Endothelial cell of umbilical vein (primary cell): ENCODE data around the gene LPCAT3. TPM values are rescaled to one million over a fixed set of nuclear protein-coding genes. Genes with fewer than 3 reads are reported as not detected.

Experiments used
- BruUV-seq: library from RNA; stranded (reverse); fragments of 400-500 nt; replicated peaks from 2 replicates; lab custom pipeline; 2021; lab: Mats Ljungman, UMichigan
- CTCF ChIA-PET: fragments of 300-600, 350-600 bp; sonication (Branson Sonifier 250); formaldehyde crosslinking; loops from one replicate; lab custom pipeline; 2021; ENCODE audit warnings: antibody characterized with exemption, inconsistent platforms; lab: Charles Lee
- POLR2A ChIA-PET: fragments of 300-600, 350-600 bp; sonication (Branson Sonifier 250); formaldehyde crosslinking; loops from one replicate; lab custom pipeline; 2021; ENCODE audit warnings: antibody characterized with exemption, inconsistent platforms; lab: Charles Lee
- DNase-seq: peaks from one replicate; pipeline ENCODE4 v3.0.0-alpha.2; 2011; ENCODE audit warnings: low read depth, low spot score
- FAIRE-seq: peaks from 2 replicates; lab custom pipeline; 2011; peaks lifted over from hg19 to GRCh38; lab: Jason Lieb, UNC
- H2AFZ ChIP-seq: 2 replicates; pipeline ENCODE4 v1.6.0; 2012; ENCODE audit warnings: low read depth, low read length, control low read depth, inconsistent platforms
- H3K27ac ChIP-seq: 2 replicates; pipeline ENCODE4 v1.5.1; 2011; ENCODE audit warnings: low read depth, mild to moderate bottlenecking, control low read depth, low read length, moderate library complexity; ENCODE audit not compliant: insufficient read depth
- H3K27me3 ChIP-seq, 2 experiments: 2 replicates each; pipeline versions ENCODE4 v1.6.0 to v1.6.1; 2011; ENCODE audit warnings: low read length in 2 of 2, mixed read lengths in 1 of 2; ENCODE audit not compliant: control insufficient read depth in 2 of 2, insufficient read depth in 2 of 2
- H3K36me3 ChIP-seq, 2 experiments: 2 replicates in 1 of 2; 3 replicates in 1 of 2; pipeline ENCODE4 v1.5.1; 2011; ENCODE audit warnings: low read length in 2 of 2, mild to moderate bottlenecking in 1 of 2, moderate library complexity in 1 of 2; ENCODE audit not compliant: control insufficient read depth in 2 of 2, insufficient read depth in 2 of 2; ENCODE audit errors: extremely low read depth in 1 of 2
- H3K4me1 ChIP-seq: 3 replicates; pipeline ENCODE4 v1.5.1; 2011; ENCODE audit warnings: mild to moderate bottlenecking, low read length; ENCODE audit not compliant: control insufficient read depth, insufficient read depth; ENCODE audit errors: extremely low read depth
- H3K4me2 ChIP-seq: 2 replicates; pipeline ENCODE4 v1.6.1; 2011; ENCODE audit warnings: low read length, control low read depth, mixed read lengths; ENCODE audit not compliant: insufficient read depth
- H3K4me3 ChIP-seq, 3 experiments: fragments of 200-600 bp in 1 of 3; sonication (generic), shearing (Covaris generic) in 1 of 3; replicated peaks in 1 of 3; 2 replicates each; pipeline ENCODE4 v1.5.1; 2011 to 2016; ENCODE audit warnings: control low read depth in 3 of 3, low read length in 3 of 3, mild to moderate bottlenecking in 2 of 3, inconsistent platforms in 1 of 3, low read depth in 1 of 3, moderate library complexity in 1 of 3; ENCODE audit not compliant: insufficient read depth in 1 of 3
- H3K79me2 ChIP-seq: 2 replicates; pipeline ENCODE4 v1.6.0; 2012; ENCODE audit warnings: low read length, inconsistent platforms; ENCODE audit not compliant: control insufficient read depth, insufficient read depth
- H3K9ac ChIP-seq: replicated peaks from 2 replicates; pipeline ENCODE3; 2011; ENCODE audit warnings: low read length, control low read depth; ENCODE audit not compliant: insufficient read depth; ENCODE audit errors: extremely low read depth
- H3K9me1 ChIP-seq: replicated peaks from 3 replicates; pipeline ENCODE4 v1.6.0; 2011; ENCODE audit warnings: mild to moderate bottlenecking, low read length; ENCODE audit not compliant: control insufficient read depth, insufficient read depth; ENCODE audit errors: extremely low read depth
- H3K9me3 ChIP-seq: replicated peaks from 2 replicates; pipeline ENCODE4 v1.5.1; 2012; ENCODE audit warnings: low read length, inconsistent platforms; ENCODE audit not compliant: control insufficient read depth, insufficient read depth
- H4K20me1 ChIP-seq: replicated peaks from 2 replicates; pipeline ENCODE3; 2011; ENCODE audit warnings: mild to moderate bottlenecking, low read length; ENCODE audit not compliant: control insufficient read depth, insufficient read depth; ENCODE audit errors: extremely low read depth
- CTCF ChIP-seq, 2 donors: IDR thresholded peaks; 1 replicate in 1 of 2; 2 replicates in 1 of 2; pipeline ENCODE4 v1.5.1; 2011; ENCODE audit warnings: low read length in 2 of 2, mild to moderate bottlenecking in 2 of 2, moderate library complexity in 2 of 2, control low read depth in 1 of 2, inconsistent platforms in 1 of 2, low read depth in 1 of 2; ENCODE audit not compliant: insufficient read depth in 1 of 2; ENCODE audit errors: extremely low read depth in 1 of 2
- FOS ChIP-seq: IDR thresholded peaks from 2 replicates; pipeline ENCODE4 v1.6.1; 2011; ENCODE audit warnings: mild to moderate bottlenecking, low read length, moderate library complexity, borderline replicate concordance; ENCODE audit not compliant: insufficient read depth
- GATA2 ChIP-seq: IDR thresholded peaks from 2 replicates; pipeline ENCODE4 v1.7.0; 2011; ENCODE audit warnings: low read depth, mild to moderate bottlenecking, moderate library complexity, mixed read lengths, low read length; ENCODE audit not compliant: insufficient read length, insufficient read depth
- JUN ChIP-seq: IDR thresholded peaks from 2 replicates; pipeline ENCODE4 v1.6.1; 2011; ENCODE audit warnings: borderline replicate concordance, low read depth; ENCODE audit not compliant: insufficient read length, insufficient read depth
- MAX ChIP-seq: IDR thresholded peaks from 2 replicates; pipeline ENCODE4 v1.6.1; 2011; ENCODE audit not compliant: insufficient read depth, insufficient read length
- POLR2A ChIP-seq: IDR thresholded peaks from 2 replicates; pipeline ENCODE4 v1.6.1; 2012; ENCODE audit warnings: low read depth, mild to moderate bottlenecking, control low read depth, low read length
- dilution Hi-C: fragments of 300-500 bp; cut with MboI; formaldehyde crosslinking; loops from one replicate; pipeline ENCODE4 v1.15.0; 2019; ENCODE audit warnings: low sequenced_read_pairs; ENCODE audit not compliant: extremely low pct_ligation_motif_present
- intact Hi-C: fragments of 100-400 bp; cut with micrococcal nuclease; formaldehyde crosslinking; loops from one replicate; pipeline ENCODE4 v1.10.0; 2022
- polyA plus RNA-seq, 4 experiments: library from polyadenylated mRNA; depleted of rRNA in 3 of 4; stranded (reverse) in 3 of 4; unstranded in 1 of 4; fragments of >200 nt; gene quantifications; 2 replicates each; pipeline versions ENCODE4 v1.2.1 to v1.2.3, GENCODE V29; 2011 to 2012; ENCODE audit warnings: missing spikeins in 1 of 4
- total RNA-seq: library from RNA; stranded (reverse); gene quantifications from 2 replicates; pipeline ENCODE4 v1.2.3, GENCODE V29; 2021

Gene LPCAT3
- total and polyA plus RNA-seq, 2 donors (not counting 3 experiments of a cell fraction or from before 2014, with no cell fraction given) = 29.5 to 36.0 TPM

DNA sequence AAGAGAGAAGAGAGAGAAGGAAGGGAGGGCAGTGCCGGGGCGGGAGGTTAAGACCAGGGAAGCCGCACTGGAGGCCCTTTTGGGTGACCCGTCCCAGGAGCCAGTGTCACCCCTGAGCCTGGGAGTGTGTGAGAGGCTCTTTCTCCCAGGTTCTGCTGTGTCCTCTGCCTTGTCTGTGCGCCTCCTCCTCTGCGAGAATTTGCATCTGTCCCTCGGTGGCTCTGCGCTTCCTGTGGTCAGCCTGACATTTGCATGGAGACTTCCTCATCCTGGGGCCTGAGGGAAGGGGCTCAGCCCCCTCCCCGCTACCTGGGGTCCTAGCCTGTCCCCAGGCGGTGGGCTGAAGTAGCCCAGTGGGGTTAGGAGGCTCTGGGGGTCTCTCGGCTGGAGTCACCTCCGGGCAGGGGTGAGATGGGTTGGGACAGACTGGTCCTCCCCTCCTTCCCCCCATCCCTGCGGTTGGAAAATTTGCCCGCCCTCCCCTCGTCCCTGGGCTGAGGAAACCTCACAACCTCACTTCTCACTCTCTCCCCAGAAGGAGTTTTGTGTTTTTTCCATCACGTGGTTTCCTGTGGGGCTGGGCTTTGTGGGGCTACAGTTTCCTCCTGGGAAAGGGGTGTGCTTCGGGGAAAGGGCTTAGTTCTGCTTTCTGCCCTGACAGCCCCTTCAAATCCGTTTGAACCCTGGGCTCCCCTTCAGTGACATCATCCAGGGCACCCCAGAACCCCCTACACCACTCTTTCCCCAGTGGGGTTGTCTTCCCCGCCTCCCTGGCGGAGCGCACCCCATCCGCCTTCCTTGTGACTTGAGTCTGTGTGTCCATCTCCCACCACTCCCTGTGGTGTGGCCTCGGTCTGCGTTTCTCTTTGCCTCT, 64.6 kb downstream of the LPCAT3 start:
- Histone ChIP-seq H3K4me1 (peaks cover 17% of the 10 kb centered on the region), H4K20me1 (no peaks in the 10 kb centered on the region), H2AFZ (peak overlapping the region; percentile 52), H3K27ac (no peak overlapping the region), H3K9ac (no peak overlapping the region), H3K4me2 (no peak overlapping the region), H3K9me3 (no peaks in the 10 kb centered on the region), H3K27me3 (no peaks in the 10 kb centered on the region), H3K9me1 (no peaks in the 10 kb centered on the region), H3K36me3 (no peaks in the 10 kb centered on the region), H3K4me3 (no peak overlapping the region), H3K79me2 (no peaks in the 10 kb centered on the region)
- ChIA-PET POLR2A (no interaction called here), CTCF (interaction anchor here (1.2 to 2.2 kb wide), 5 partner anchors 8 to 16 kb away, joined by 3 to 12 read pairs (median 8); partner anchors contain the start of genes C12orf57 and RNU7-1)
- FAIRE-seq (peak; percentile 72), DNase-seq (peak; percentile 46)
- BruUV-seq = no TSS peak
- dilution Hi-C loops = no loop called here
- intact Hi-C loops = no loop called here
- TF ChIP-seq JUN (no peak), MAX (peak; percentile 19)

- H2AFZ ChIP-seq = peak overlapping the region; percentile 25
- H3K9ac ChIP-seq = no peak overlapping the region
- intact Hi-C loops = no loop called here
- H3K79me2 ChIP-seq = no peaks in the 10 kb centered on the region
- no peaks in the 10 kb centered on the region for H3K9me1 ChIP-seq
- DNase-seq = no peak
- H3K4me3 ChIP-seq = no peak overlapping the region
- no peak for TF ChIP-seq FOS
- no peak for TF ChIP-seq POLR2A
- no peak for TF ChIP-seq CTCF (IDR thresholded peaks at IDR 0.05; ENCODE audit: extremely low read depth in 1 of 2, insufficient read depth in 1 of 2, low read depth in 1 of 2, low read length in 2 of 2)
- TF ChIP-seq GATA2 = no peak
- H3K9me3 ChIP-seq = no peaks in the 10 kb centered on the region
- FAIRE-seq = no peak
- dilution Hi-C loops = no loop called here
- H3K27me3 ChIP-seq = no peaks in the 10 kb centered on the region
- H3K36me3 ChIP-seq = no peaks in the 10 kb centered on the region
- H3K4me1 ChIP-seq = peaks cover 17% of the 10 kb centered on the region
- no peaks in the 10 kb centered on the region for H4K20me1 ChIP-seq
- H3K27ac ChIP-seq = no peak overlapping the region
- no TSS peak for BruUV-seq
- H3K4me2 ChIP-seq = no peak overlapping the region
- ChIA-PET POLR2A (no interaction called here), CTCF (interaction anchor here (1.5 kb wide), 2 partner anchors 9 to 12 kb away, joined by 4 to 8 read pairs; no protein-coding TSS in a partner anchor)
Measured at GRCh38 chr12:6952863-6953441, 65.3 kb downstream of the LPCAT3 start.
